ENCODE measurements around the gene MPV17L2. TPM values are rescaled to one million over a fixed set of nuclear protein-coding genes. Genes with fewer than 3 reads are reported as not detected.
A peak's percentile ranks its signal among the peaks of the same experiment; 100 is the strongest.
"Not testable (repeated sequence)": the region's sequence is repeated elsewhere in the genome, so short reads cannot be mapped to it uniquely, and the experiment has no call there.

Gene MPV17L2
- total RNA-seq, 4 donors from 2014 or later, result 4.7 to 57.7 (median 29.3) TPM

GRCh38 chr19:18157465-18158063 lies 35.5 kb upstream of the MPV17L2 start:
- 33 to 34% methylated on average over 17 to 18 of the region's 18 CpGs for WGBS, 2 donors
- peaks cover 35 to 47% of the 10 kb centered on the region in 2 donors for H3K4me1 ChIP-seq

GRCh38 chr19:18158467-18158866 lies 34.6 kb upstream of the MPV17L2 start:
- H3K4me3 ChIP-seq (replicated peaks in 1 of 3), result no peak overlapping the region
- peaks cover 33 to 47% of the 10 kb centered on the region in 2 donors for H3K4me1 ChIP-seq
- no peak overlapping the region for H3K27ac ChIP-seq
- H3K27me3 ChIP-seq, result no peaks in the 10 kb centered on the region
- no peak for TF ChIP-seq POLR2A (IDR thresholded peaks at IDR 0.05)
- TF ChIP-seq CTCF (IDR thresholded peaks at IDR 0.05), result no peak
- intact Hi-C loops (cut with DNase I), result loop anchor here (10.0 kb wide), 1 partner anchor 154 kb away; the partner anchor contains the start of gene ARRDC2
- no peaks in the 10 kb centered on the region for H3K9me3 ChIP-seq
- peaks cover 10 to 13% of the 10 kb centered on the region in 2 donors for H3K36me3 ChIP-seq
- DNase-seq, result no peak
- 72 to 73% methylated on average over 4 of the region's 4 CpGs for WGBS, 2 donors

More at GRCh38 chr19:18157465-18158063, 35.5 kb upstream of the MPV17L2 start:
- DNase-seq, result peak; percentile 52 to 59
- no peaks in the 10 kb centered on the region for H3K9me3 ChIP-seq
- intact Hi-C loops (cut with DNase I), result loop anchor here (10.0 kb wide), 1 partner anchor 153 kb away; the partner anchor contains the start of gene ARRDC2
- no peak overlapping the region for H3K4me3 ChIP-seq (replicated peaks in 1 of 3)
- H3K27ac ChIP-seq, result peak overlapping the region; percentile 75 to 79 (median 78)
- no peaks in the 10 kb centered on the region for H3K27me3 ChIP-seq
- peaks cover under 1 to 4% of the 10 kb centered on the region in 2 donors for H3K36me3 ChIP-seq
- TF ChIP-seq CTCF (IDR thresholded peaks at IDR 0.05) (no peak), POLR2A (IDR thresholded peaks at IDR 0.05) (no peak)

GRCh38 chr19:18159059-18159616 lies 33.9 kb upstream of the MPV17L2 start:
- H3K27me3 ChIP-seq; H3K27ac ChIP-seq; H3K9me3 ChIP-seq; DNase-seq; H3K4me3 ChIP-seq (replicated peaks in 1 of 3): not testable (repeated sequence)
- H3K4me1 ChIP-seq, result peaks cover 26 to 42% of the 10 kb centered on the region in 2 donors
- intact Hi-C loops (cut with DNase I), result loop anchor here (10.0 kb wide), 1 partner anchor 154 kb away; the partner anchor contains the start of gene ARRDC2
- WGBS, 2 donors, result 93 to 94% methylated on average over 5 to 6 of the region's 6 CpGs
- H3K36me3 ChIP-seq, result peaks cover 10 to 17% of the 10 kb centered on the region in 2 donors

GRCh38 chr19:18159810-18160209 lies 33.2 kb upstream of the MPV17L2 start:
- Histone ChIP-seq H3K4me1 (peaks cover 22 to 36% of the 10 kb centered on the region in 2 donors), H3K36me3 (peaks cover 10 to 21% of the 10 kb centered on the region in 2 donors), H3K9me3 (no peaks in the 10 kb centered on the region), H3K27me3 (no peaks in the 10 kb centered on the region), H3K4me3 (replicated peaks in 1 of 3) (no peak overlapping the region), H3K27ac (no peak overlapping the region)
- TF ChIP-seq POLR2A (IDR thresholded peaks at IDR 0.05), result no peak
- no peak for TF ChIP-seq CTCF (IDR thresholded peaks at IDR 0.05)
- no peak for DNase-seq
- 95 to 99% methylated on average over 10 of the region's 10 CpGs for WGBS, 2 donors
- intact Hi-C loops (cut with DNase I), result loop anchor here (5.0 to 10.0 kb wide), 3 partner anchors 42 to 155 kb away; partner anchors contain the start of genes ARRDC2 and RAB3A

GRCh38 chr19:18160493-18160970 lies 32.5 kb upstream of the MPV17L2 start:
- Histone ChIP-seq H3K36me3 (peaks cover 10 to 23% of the 10 kb centered on the region in 2 donors), H3K4me1 (peaks cover 22 to 36% of the 10 kb centered on the region in 2 donors)
- 77 to 85% methylated on average over 11 to 12 of the region's 13 CpGs for WGBS, 2 donors

More at GRCh38 chr19:18160493-18160970, 32.5 kb upstream of the MPV17L2 start:
- H3K9me3 ChIP-seq, result no peaks in the 10 kb centered on the region
- intact Hi-C loops (cut with DNase I), result loop anchor here (5.0 kb wide), 2 partner anchors 42 to 43 kb away; partner anchors contain the start of gene RAB3A
- H3K4me3 ChIP-seq (replicated peaks in 1 of 3), result no peak overlapping the region
- peak overlapping the region in 2 of 3 donors; percentile 45 to 66 for H3K27ac ChIP-seq
- DNase-seq, result no peak
- no peak for TF ChIP-seq CTCF (IDR thresholded peaks at IDR 0.05)
- TF ChIP-seq POLR2A (IDR thresholded peaks at IDR 0.05), result no peak
- H3K27me3 ChIP-seq, result no peaks in the 10 kb centered on the region

All from thyroid gland (tissue), 4 donors.